ENCODE data around the gene PDE4B. TPM values are rescaled to one million over a fixed set of nuclear protein-coding genes. Genes with fewer than 3 reads are reported as not detected.
A peak's percentile ranks its signal among the peaks of the same experiment; 100 is the strongest.

The PDE4B gene
- total RNA-seq, 2 experiments from 2014 or later = 23.4 to 26.2 TPM

DNA sequence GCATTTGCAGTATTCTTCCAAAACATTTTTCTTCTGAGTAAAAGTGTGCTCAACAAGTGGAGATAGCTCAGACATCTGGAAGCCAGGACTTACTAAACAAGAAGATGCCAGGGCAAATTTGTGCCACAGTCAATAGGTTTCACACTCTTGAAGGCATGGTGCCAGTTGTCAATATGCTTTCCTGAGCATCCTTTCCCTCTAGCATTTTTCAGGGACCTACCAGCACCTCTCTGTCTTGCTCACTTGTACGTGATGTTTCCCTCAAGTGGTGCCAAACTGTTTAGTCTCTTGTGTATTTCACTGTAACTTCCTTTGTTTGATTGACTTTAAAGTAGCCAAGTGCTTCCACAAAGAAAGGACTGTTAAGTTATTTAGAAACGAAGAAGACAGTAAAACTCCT, 547.2 kb downstream of the PDE4B start:
- Mint-ChIP-seq H3K4me3 (peak overlapping the region; percentile 65), H3K27me3 (ENCODE audit: low read depth) (no peaks in the 10 kb centered on the region), H3K27ac (peak overlapping the region; percentile 82), H3K4me1 (ENCODE audit: low read depth) (peaks cover 67% of the 10 kb centered on the region), H3K9me3 (no peaks in the 10 kb centered on the region), H3K36me3 (ENCODE audit: low read depth) (peaks cover 37% of the 10 kb centered on the region)
- CTCF ChIA-PET = interaction anchor here (0.9 to 1.1 kb wide), 2 partner anchors 31 to 97 kb away, joined by 3 read pairs; no protein-coding TSS in a partner anchor
- no peak for DNase-seq
- intact Hi-C loops (cut with micrococcal nuclease) = loop anchor here (1.0 to 10.0 kb wide), 5 partner anchors 10 to 1378 kb away; partner anchors contain the start of genes GADD45A and SERBP1

DNA sequence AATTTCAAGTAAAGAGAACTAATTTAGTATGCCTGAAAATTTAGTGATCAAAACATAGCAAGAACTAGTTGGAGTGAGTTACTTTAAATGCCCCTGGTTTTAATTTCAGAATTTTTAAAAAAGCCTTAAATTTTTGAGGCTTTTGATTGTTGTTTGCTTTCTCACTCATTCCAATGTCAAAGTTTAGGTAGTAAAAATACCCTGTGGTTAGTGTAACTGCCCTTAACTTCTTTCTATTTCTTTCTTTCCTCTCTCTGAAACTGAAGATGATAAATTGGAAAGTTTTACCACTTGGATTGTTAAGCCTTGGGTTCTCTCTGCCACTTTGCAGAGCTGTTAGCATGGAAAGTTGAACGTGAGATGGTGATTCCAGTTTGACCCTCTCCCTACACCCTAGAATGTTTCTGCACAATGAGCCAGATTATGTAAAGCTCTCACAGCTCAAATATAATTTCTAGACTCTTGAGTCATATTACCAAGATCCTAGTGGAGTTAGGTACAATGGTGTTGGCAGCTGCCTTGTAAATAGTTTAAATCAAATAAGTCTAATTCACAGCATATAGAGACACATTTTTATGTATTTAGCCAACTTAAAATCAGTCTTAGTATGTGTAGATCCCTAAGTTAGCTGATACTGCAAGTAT, 548.9 kb downstream of the PDE4B start:
- Mint-ChIP-seq H3K36me3 (ENCODE audit: low read depth) (peaks cover 23% of the 10 kb centered on the region), H3K4me1 (ENCODE audit: low read depth) (peaks cover 81% of the 10 kb centered on the region), H3K4me3 (peak overlapping the region; percentile 59), H3K27me3 (ENCODE audit: low read depth) (no peaks in the 10 kb centered on the region), H3K9me3 (no peaks in the 10 kb centered on the region), H3K27ac (peak overlapping the region; percentile 93)
- CTCF ChIA-PET = interaction anchor here (0.6 to 6.8 kb wide), 7 partner anchors 8 to 162 kb away, joined by 3 to 50 read pairs (median 7); no protein-coding TSS in a partner anchor
- no peak for DNase-seq
- intact Hi-C loops (cut with micrococcal nuclease) = loop anchor here (1.0 kb wide), 1 partner anchor 9 kb away; no protein-coding TSS in a partner anchor

DNA sequence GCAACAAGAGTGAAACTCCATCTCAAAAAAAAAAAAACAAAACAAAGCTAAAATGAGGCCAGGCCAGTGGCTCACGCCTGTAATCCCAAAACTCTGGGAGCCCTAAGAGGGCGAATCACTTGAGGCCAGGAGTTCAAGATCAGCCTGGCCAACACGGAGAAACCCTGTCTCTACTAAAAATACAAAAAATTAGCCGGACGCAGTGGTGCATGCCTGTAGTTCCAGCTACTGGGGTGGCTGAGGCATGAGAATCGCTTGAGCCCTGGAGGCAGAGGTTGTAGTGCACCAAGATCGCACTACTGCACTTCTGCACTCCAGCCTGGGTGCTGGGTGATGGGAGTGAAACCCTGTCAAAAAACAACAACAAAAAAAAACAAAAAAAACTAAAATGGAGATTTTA, 550.0 kb downstream of the PDE4B start:
- Mint-ChIP-seq H3K4me1 (ENCODE audit: low read depth) (peaks cover 81% of the 10 kb centered on the region), H3K9me3 (no peaks in the 10 kb centered on the region), H3K4me3 (peak overlapping the region; percentile 45), H3K27ac (peak overlapping the region; percentile 74), H3K27me3 (ENCODE audit: low read depth) (no peaks in the 10 kb centered on the region), H3K36me3 (ENCODE audit: low read depth) (peaks cover 18% of the 10 kb centered on the region)
- intact Hi-C loops (cut with micrococcal nuclease) = no loop called here
- no peak for DNase-seq
- CTCF ChIA-PET = interaction anchor here (0.7 to 6.8 kb wide), 10 partner anchors 9 to 1213 kb away, joined by 3 to 50 read pairs (median 6); no protein-coding TSS in a partner anchor

DNA sequence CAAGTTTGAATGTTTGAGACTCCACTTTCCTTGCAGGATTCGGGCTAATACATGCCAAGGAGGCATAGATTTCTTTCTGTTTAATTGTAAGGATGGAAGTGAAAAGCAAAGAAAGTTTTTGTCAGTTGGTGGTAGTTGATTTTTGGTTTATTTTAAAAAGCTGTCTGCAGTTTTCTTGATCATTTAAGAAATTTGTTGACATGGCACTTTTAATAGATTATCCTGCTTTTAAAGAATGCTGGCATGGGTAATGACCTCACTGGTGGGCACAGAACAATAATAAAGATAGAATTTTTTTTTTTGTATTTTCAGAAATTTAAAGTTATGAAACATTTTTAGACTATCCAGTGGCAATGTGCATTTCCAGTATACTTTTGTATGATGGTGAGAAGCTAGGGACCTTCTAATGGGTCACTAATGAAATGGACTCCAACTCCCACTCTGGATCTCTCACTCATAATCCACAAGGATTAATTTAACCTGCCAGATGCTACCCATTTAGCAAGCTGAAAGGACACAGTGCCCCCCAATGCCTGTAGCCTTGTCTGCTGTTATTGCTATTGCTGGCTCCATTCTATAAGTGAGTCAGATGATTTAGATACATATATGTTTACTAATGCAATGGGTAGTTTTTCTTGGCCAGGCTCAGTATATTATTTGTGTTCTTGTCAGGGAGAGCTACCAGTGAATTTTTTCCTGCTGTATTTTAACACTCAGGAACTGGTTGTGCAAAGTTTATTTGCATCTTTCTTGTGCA, 551.1 kb downstream of the PDE4B start:
- Mint-ChIP-seq H3K36me3 (ENCODE audit: low read depth) (peaks cover 18% of the 10 kb centered on the region), H3K4me3 (peak overlapping the region; percentile 30), H3K27ac (peak overlapping the region; percentile 74), H3K4me1 (ENCODE audit: low read depth) (peaks cover 79% of the 10 kb centered on the region), H3K9me3 (no peaks in the 10 kb centered on the region), H3K27me3 (ENCODE audit: low read depth) (no peaks in the 10 kb centered on the region)
- CTCF ChIA-PET = interaction anchor here (0.7 to 6.8 kb wide), 10 partner anchors 9 to 1212 kb away, joined by 3 to 50 read pairs (median 6); no protein-coding TSS in a partner anchor
- intact Hi-C loops (cut with micrococcal nuclease) = no loop called here
- no peak for DNase-seq

DNA sequence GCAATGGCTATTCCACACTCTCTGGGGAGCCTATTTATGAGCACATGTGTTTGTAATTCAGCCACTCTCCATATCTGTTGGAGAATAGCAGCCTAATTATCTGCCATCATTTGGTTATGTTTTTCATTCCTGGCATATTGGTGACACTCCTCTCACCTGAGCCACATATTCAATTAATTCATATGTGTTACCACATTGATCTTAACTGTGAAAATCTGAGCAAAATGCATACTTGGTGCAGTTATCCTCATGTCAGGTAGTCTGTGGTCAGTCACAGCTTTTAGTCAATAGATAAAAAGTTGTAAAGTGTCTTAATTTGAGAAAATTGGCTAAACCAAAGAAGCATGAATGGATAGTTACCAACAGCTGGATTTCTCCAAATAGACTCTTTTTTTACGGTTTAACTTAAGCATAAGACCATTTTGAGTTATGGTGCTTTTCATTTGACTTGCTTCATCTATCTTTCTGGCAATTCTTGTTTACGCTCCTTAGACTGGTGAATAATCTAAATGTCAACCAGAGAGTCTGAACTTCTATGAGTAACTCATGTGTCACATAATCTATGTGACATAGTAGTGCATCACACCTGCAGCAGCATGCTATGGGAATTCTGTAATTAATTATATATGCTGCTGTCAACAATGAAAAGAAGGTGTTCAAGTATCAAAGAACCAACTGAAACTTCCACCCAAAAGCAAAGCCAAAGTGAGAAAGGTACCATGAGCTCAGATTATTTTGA, 553.5 kb downstream of the PDE4B start:
- H3K9me3 Mint-ChIP-seq = no peaks in the 10 kb centered on the region
- H3K27me3 Mint-ChIP-seq (ENCODE audit: low read depth) = no peaks in the 10 kb centered on the region
- intact Hi-C loops (cut with micrococcal nuclease) = loop anchor here (1.0 kb wide), 7 partner anchors 10 to 102 kb away; no protein-coding TSS in a partner anchor
- no peak for DNase-seq
- H3K4me3 Mint-ChIP-seq = peak overlapping the region; percentile 35
- peaks cover 86% of the 10 kb centered on the region for H3K4me1 Mint-ChIP-seq (ENCODE audit: low read depth)
- peak overlapping the region; percentile 91 for H3K27ac Mint-ChIP-seq
- H3K36me3 Mint-ChIP-seq (ENCODE audit: low read depth) = peaks cover 11% of the 10 kb centered on the region
- CTCF ChIA-PET = interaction anchor here (0.9 to 6.8 kb wide), 12 partner anchors 13 to 103 kb away, joined by 3 to 50 read pairs (median 8); no protein-coding TSS in a partner anchor

DNA sequence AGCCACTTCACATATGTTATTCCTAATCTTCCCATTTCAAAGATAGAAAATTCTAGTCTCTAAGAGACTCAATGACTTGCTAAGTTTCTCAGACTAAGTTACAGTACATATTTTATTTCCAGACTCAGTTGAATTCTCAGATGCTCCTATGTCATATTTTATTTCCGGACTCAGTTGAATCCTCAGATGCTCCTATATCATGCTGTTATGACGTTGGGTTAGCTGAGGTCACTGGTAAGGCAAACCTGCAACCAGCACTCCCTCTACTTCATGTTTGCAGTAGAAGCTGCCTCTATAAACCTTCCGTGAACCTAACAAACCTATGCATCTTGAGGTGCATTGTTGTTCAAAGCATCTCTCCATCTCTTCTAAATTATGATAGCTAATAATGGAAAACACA, 554.2 kb downstream of the PDE4B start:
- intact Hi-C loops (cut with micrococcal nuclease) = loop anchor here (1.0 kb wide), 7 partner anchors 11 to 103 kb away; no protein-coding TSS in a partner anchor
- CTCF ChIA-PET = interaction anchor here (0.5 to 6.8 kb wide), 17 partner anchors 13 to 104 kb away, joined by 3 to 50 read pairs (median 5); no protein-coding TSS in a partner anchor
- peaks cover 9% of the 10 kb centered on the region for H3K36me3 Mint-ChIP-seq (ENCODE audit: low read depth)
- no peaks in the 10 kb centered on the region for H3K9me3 Mint-ChIP-seq
- no peak overlapping the region for H3K4me3 Mint-ChIP-seq
- peak overlapping the region; percentile 91 for H3K27ac Mint-ChIP-seq
- no peaks in the 10 kb centered on the region for H3K27me3 Mint-ChIP-seq (ENCODE audit: low read depth)
- no peak for DNase-seq
- peaks cover 87% of the 10 kb centered on the region for H3K4me1 Mint-ChIP-seq (ENCODE audit: low read depth)

DNA sequence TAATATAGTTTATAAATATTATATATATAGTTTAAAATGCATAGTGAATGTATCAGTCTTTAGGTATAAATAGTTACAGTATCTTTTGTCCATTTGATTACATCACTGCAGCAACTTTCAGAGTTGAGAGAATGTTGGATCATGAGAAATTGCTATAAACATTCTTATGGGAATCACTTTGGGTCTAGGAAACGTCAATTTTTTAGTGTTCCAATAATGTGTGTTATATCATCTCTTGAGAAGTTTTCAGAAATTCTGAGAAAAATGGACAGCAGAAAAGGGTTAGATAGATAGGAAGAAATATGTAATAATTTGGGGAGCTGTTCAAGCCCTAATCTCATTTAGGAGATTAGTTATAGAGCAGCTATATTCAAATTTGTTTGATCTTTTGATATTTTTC, 556.1 kb downstream of the PDE4B start:
- no peaks in the 10 kb centered on the region for H3K27me3 Mint-ChIP-seq (ENCODE audit: low read depth)
- no peak for DNase-seq
- H3K27ac Mint-ChIP-seq = peak overlapping the region; percentile 73
- CTCF ChIA-PET = interaction anchor here (2.9 to 3.7 kb wide), 2 partner anchors 88 to 96 kb away, joined by 13 to 26 read pairs; no protein-coding TSS in a partner anchor
- intact Hi-C loops (cut with micrococcal nuclease) = no loop called here
- no peak overlapping the region for H3K4me3 Mint-ChIP-seq
- H3K4me1 Mint-ChIP-seq (ENCODE audit: low read depth) = peaks cover 93% of the 10 kb centered on the region
- peaks cover 12% of the 10 kb centered on the region for H3K36me3 Mint-ChIP-seq (ENCODE audit: low read depth)
- H3K9me3 Mint-ChIP-seq = no peaks in the 10 kb centered on the region

DNA sequence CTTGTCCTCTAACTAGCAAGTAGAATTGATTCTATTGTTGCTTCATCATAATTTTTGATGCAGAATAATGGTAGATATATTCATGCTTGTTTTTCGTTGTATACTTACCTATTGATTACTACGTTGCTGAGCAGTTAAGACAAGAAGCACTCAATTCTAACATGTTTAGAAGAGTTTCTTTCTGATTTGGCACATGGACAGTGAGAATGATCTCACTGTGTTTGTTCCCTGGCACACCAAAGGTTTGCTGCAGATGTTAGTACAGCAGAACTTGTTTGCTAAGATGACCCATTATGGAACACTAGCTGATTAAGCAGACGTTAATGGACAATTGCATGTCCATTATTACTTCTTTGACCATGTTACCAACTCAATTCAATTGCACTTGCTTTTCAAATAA, 556.5 kb downstream of the PDE4B start:
- CTCF ChIA-PET = interaction anchor here (0.8 to 5.5 kb wide), 10 partner anchors 11 to 97 kb away, joined by 3 to 49 read pairs (median 12); no protein-coding TSS in a partner anchor
- Mint-ChIP-seq H3K36me3 (ENCODE audit: low read depth) (peaks cover 12% of the 10 kb centered on the region), H3K4me3 (no peak overlapping the region), H3K27ac (peak overlapping the region; percentile 90), H3K27me3 (ENCODE audit: low read depth) (no peaks in the 10 kb centered on the region), H3K4me1 (ENCODE audit: low read depth) (peaks cover 93% of the 10 kb centered on the region), H3K9me3 (no peaks in the 10 kb centered on the region)
- intact Hi-C loops (cut with micrococcal nuclease) = no loop called here
- no peak for DNase-seq

DNA sequence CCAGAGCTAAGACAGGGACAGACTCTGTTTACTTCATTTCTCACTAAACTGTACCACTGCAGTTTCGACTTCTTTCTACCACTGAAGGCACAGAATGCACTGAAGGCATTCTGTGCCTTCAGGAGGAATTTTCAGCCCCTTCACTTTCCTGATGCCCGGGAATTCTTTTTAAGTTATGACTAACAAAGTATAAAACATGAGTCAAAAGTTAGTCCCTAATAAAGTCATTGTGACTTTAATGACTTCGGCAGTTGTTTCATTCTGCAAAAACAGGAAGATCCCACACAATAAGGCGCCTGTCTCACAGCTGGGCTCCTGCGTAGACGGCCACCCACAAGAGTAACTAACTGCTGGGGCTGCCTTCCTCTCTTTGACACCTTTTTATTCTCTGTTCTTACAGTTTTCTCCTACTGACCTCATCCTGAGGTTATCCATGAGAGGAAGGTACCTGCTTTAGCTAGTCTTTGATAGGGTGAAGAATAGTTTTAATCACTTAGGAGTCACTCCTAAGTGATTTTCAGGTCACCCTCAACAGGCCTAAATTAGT, 557.4 kb downstream of the PDE4B start:
- no peaks in the 10 kb centered on the region for H3K9me3 Mint-ChIP-seq
- peak; percentile 80 for DNase-seq
- peak overlapping the region; percentile 90 for H3K27ac Mint-ChIP-seq
- H3K4me3 Mint-ChIP-seq = peak overlapping the region; percentile 33
- CTCF ChIA-PET = interaction anchor here (0.8 to 5.5 kb wide), 21 partner anchors 11 to 108 kb away, joined by 3 to 49 read pairs (median 6); no protein-coding TSS in a partner anchor
- H3K27me3 Mint-ChIP-seq (ENCODE audit: low read depth) = no peaks in the 10 kb centered on the region
- H3K36me3 Mint-ChIP-seq (ENCODE audit: low read depth) = peaks cover 14% of the 10 kb centered on the region
- H3K4me1 Mint-ChIP-seq (ENCODE audit: low read depth) = peaks cover 92% of the 10 kb centered on the region
- intact Hi-C loops (cut with micrococcal nuclease) = loop anchor here (1.0 to 5.0 kb wide), 9 partner anchors 10 to 822 kb away; no protein-coding TSS in a partner anchor

DNA sequence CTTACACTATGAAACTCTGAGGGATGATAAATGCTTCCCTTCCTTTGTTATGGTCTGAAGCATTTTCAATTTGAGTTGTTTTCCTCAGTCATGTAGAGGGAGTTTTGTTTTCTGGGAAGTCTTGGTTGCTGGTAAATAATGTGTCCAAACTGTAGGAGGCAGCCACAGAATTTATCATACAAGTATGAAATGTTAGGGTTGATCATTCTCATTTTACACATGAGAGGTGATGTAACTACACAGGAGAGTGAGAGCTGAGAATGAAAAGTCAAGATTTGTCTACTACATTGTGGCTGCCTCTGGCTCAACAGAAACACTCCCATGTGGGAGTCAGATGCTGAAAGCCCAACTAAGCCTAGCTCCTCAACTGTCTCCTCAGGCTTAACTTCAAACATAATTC, 558.8 kb downstream of the PDE4B start:
- H3K4me3 Mint-ChIP-seq = peak overlapping the region; percentile 6
- H3K36me3 Mint-ChIP-seq (ENCODE audit: low read depth) = peaks cover 25% of the 10 kb centered on the region
- intact Hi-C loops (cut with micrococcal nuclease) = loop anchor here (1.0 to 5.0 kb wide), 7 partner anchors 19 to 821 kb away; no protein-coding TSS in a partner anchor
- peak overlapping the region; percentile 90 for H3K27ac Mint-ChIP-seq
- DNase-seq = peak; percentile 54
- no peaks in the 10 kb centered on the region for H3K27me3 Mint-ChIP-seq (ENCODE audit: low read depth)
- H3K9me3 Mint-ChIP-seq = no peaks in the 10 kb centered on the region
- H3K4me1 Mint-ChIP-seq (ENCODE audit: low read depth) = peaks cover 91% of the 10 kb centered on the region
- CTCF ChIA-PET = interaction anchor here (0.9 to 5.5 kb wide), 17 partner anchors 9 to 392 kb away, joined by 3 to 49 read pairs (median 8); no protein-coding TSS in a partner anchor

DNA sequence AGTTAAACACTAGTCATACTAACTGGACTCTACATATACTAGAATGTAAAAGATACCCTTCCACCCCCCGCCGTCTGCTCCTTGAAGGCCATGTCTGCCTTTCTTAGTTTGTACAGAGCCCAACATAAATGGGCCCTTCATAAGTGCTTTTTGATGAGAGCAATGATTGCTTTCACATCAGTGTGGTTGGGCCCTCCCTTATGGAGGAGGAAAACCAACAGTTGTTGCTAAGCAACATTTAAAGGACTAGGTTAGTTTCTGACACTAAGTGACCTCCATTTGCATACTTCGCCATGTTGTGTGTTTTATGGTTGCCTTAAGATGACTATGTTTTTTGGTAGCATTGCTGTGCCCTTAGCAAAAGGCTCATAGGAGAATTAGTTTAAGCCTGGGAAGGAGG, 559.2 kb downstream of the PDE4B start:
- H3K27ac Mint-ChIP-seq = peak overlapping the region; percentile 90
- CTCF ChIA-PET = interaction anchor here (0.9 to 5.5 kb wide), 17 partner anchors 8 to 393 kb away, joined by 3 to 49 read pairs (median 8); no protein-coding TSS in a partner anchor
- intact Hi-C loops (cut with micrococcal nuclease) = loop anchor here (1.0 to 5.0 kb wide), 7 partner anchors 18 to 820 kb away; no protein-coding TSS in a partner anchor
- H3K9me3 Mint-ChIP-seq = no peaks in the 10 kb centered on the region
- H3K4me3 Mint-ChIP-seq = no peak overlapping the region
- no peak for DNase-seq
- peaks cover 30% of the 10 kb centered on the region for H3K36me3 Mint-ChIP-seq (ENCODE audit: low read depth)
- H3K27me3 Mint-ChIP-seq (ENCODE audit: low read depth) = no peaks in the 10 kb centered on the region
- H3K4me1 Mint-ChIP-seq (ENCODE audit: low read depth) = peaks cover 91% of the 10 kb centered on the region

All from activated naive CD4-positive, alpha-beta T cell treated with anti-CD3 and anti-CD28 coated beads for 36 hours (primary cell).